Bronchial epithelial cell (primary cell): ENCODE data around the gene CEACAM5. TPM values are rescaled to one million over a fixed set of nuclear protein-coding genes. Genes with fewer than 3 reads are reported as not detected.
A peak's percentile ranks its signal among the peaks of the same experiment; 100 is the strongest.
"Not testable (repeated sequence)": the region's sequence is repeated elsewhere in the genome, so short reads cannot be mapped to it uniquely, and the experiment has no call there.

Experiments
- DNase-seq: peaks from one replicate; pipeline ENCODE4 v3.0.0-alpha.2; 2010; ENCODE audit warnings: low read depth
- FAIRE-seq: peaks from 2 replicates; lab custom pipeline; 2011; peaks lifted over from hg19 to GRCh38; lab: Jason Lieb, UNC
- H3K27me3 ChIP-seq: 2 replicates; pipeline ENCODE4 v1.5.1; 2011; ENCODE audit warnings: low read length; ENCODE audit not compliant: control insufficient read depth, insufficient read depth
- H3K36me3 ChIP-seq: 2 replicates; pipeline ENCODE4 v1.5.1; 2011; ENCODE audit warnings: low read length; ENCODE audit not compliant: control insufficient read depth, insufficient read depth
- H3K4me3 ChIP-seq: 2 replicates; pipeline ENCODE4 v1.5.1; 2011; ENCODE audit warnings: mild to moderate bottlenecking, low read depth, low read length, control low read depth
- CTCF ChIP-seq: IDR thresholded peaks from 2 replicates; pipeline ENCODE4 v1.5.1; 2011; ENCODE audit warnings: mild to moderate bottlenecking, moderate library complexity, low read length, control low read depth, inconsistent platforms; ENCODE audit not compliant: insufficient read depth, severe bottlenecking
- total RNA-seq: library from RNA; depleted of rRNA; stranded (reverse); fragments of >200 nt; gene quantifications from 2 replicates; pipeline ENCODE4 v1.2.1, GENCODE V29; 2014

Gene CEACAM5
- total RNA-seq, 1 donor from 2014 or later = 11.6 TPM

DNA sequence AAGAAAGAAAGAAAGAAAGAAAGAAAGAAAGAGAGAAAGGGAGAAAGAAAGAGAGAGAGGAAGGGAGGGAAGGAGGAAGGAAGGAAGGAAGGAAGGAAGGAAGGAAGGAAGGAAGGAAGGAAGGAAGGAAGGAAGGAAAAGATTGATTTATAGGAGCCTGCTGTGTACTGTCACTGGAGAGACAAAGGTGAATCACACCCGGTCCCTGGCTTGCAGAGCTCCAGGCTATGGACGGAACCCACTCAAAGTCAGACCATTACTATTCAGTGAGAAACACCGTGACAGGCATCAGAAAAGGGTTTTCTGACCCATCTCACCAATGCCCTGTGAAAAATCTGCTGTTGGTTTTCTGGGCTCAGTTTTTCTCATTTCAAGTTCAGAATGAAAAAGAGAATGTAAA, 39.6 kb downstream of the CEACAM5 start:
- H3K4me3 ChIP-seq = no peak overlapping the region
- FAIRE-seq = no peak
- no peak for DNase-seq
- TF ChIP-seq CTCF = no peak
- no peaks in the 10 kb centered on the region for H3K36me3 ChIP-seq
- H3K27me3 ChIP-seq = peaks cover 9% of the 10 kb centered on the region

- H3K4me3 ChIP-seq, H3K27me3 ChIP-seq, H3K36me3 ChIP-seq: not testable (repeated sequence)
- DNase-seq = peak; percentile 82
- FAIRE-seq = peak; percentile 50
Measured at GRCh38 chr19:41750248-41751134, 42.1 kb downstream of the CEACAM5 start.

DNA sequence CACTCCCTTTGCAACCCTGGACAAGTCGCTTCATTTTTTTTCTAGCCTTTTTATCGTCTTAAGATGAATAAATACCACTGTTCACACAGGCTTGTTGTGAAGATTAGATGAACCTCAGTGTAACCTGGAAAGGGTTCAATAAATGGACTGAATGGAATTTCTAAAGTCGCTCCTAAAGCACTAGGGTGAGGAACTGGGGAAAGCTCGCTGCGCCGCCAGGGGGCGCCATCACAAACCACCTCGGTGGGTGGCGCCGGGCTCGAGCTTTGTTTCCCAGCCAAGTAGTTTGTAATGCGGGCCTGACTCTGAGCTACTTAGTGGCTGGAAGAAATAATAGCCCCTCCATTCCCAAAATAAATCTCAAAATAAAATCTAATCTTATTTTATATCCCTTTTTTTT, 44.7 kb downstream of the CEACAM5 start:
- peak; percentile 89 for TF ChIP-seq CTCF
- Histone ChIP-seq H3K36me3 (no peaks in the 10 kb centered on the region), H3K4me3 (no peak overlapping the region), H3K27me3 (peaks cover 5% of the 10 kb centered on the region)
- FAIRE-seq (no peak), DNase-seq (peak; percentile 36)

DNA sequence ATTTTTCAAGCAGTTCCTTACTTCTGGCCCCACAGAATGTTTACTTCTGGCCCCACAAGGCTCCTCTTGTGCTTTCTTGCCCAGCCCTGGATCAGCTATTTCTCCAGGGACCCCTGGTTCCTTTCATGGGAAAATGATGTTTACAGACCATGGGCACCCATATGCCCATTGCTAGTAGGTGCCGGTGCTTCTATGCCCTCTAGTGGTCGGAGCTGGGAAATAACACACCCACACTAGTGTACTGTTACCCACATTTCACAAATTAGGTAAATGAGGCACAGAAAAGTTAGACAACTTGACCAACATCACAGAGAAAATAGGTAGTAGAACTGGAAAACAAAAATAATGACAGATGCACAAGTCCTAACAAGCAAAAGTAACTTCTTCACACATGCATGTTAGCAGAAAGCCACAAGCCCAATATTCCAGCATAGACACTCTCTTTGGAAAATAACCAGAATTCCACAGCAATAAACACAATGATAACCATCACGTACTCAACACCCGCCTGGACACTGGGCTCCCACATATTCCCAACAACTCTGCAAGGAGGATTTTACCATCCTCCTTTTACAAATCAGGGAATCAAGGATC, 45.6 kb downstream of the CEACAM5 start:
- FAIRE-seq = no peak
- DNase-seq = peak; percentile 37

DNA sequence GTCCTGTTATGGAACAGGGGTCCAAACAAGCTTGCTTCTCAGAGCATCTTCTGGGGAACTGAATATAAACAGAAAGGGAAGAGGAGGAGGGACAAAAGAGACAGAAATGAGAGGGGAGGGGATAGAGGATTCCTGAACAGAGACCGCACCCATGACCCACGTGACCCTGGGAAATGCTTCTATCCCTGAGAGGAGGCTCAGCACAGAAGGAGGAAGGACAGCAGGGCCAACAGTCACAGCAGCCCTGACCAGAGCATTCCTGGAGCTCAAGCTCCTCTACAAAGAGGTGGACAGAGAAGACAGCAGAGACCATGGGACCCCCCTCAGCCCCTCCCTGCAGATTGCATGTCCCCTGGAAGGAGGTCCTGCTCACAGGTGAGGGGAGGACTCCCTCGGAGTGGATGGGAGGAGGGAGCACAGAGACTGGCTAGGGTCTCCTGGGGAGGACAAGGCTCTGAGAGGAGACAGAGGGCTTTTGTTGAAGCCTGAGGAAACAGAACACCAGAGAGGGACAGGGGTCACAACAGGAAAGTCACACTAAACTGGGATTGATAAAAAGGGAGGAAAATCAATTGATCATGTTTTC, 47.0 kb downstream of the CEACAM5 start, which contains the start of gene CEACAM6:
Gene CEACAM6, plus strand, starts transcription at position 203 of the 586 bp plus-strand sequence. Its CDS starts 109 bp downstream, at position 312.
- no peak for FAIRE-seq
- no peaks in the 10 kb centered on the region for H3K36me3 ChIP-seq
- DNase-seq = no peak
- H3K4me3 ChIP-seq = no peak within 1 kb of the TSS
- H3K27me3 ChIP-seq = no peaks in the 10 kb centered on the region
- no peak for TF ChIP-seq CTCF

More for the DNA sequence above, 45.6 kb downstream of the CEACAM5 start:
- TF ChIP-seq CTCF = peak; percentile 70
- Histone ChIP-seq H3K4me3 (no peak overlapping the region), H3K36me3 (no peaks in the 10 kb centered on the region), H3K27me3 (no peaks in the 10 kb centered on the region)

DNA sequence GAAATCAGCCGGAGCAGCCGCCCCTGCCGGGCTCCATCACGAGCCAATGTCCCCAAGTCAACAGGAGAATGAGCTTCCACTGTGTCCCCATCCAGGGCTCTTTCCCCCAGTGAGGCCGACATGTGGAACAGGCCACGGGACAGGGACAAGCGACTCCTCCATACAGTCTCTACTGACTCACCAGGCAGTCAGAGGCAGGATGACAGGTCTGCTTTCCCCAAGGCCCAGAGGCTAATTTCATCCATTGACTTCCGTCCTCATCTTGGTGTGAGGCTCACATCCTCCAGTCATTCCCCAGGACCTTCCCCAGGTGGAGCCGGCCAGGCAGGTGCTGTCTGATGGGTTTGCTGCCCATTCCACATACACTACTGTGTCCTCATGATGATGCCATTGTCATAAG, 50.4 kb downstream of the CEACAM5 start:
- no peak for TF ChIP-seq CTCF
- peak; percentile 80 for DNase-seq
- FAIRE-seq = peak; percentile 23
- Histone ChIP-seq H3K36me3 (no peaks in the 10 kb centered on the region), H3K4me3 (no peak overlapping the region), H3K27me3 (peaks cover 2% of the 10 kb centered on the region)
